Astrocyte (in vitro differentiated cells and primary cell): ENCODE data around the gene RBM24.

Experiments used
- CTCF ChIP-seq: IDR thresholded peaks from 2 replicates; pipeline ENCODE4 v1.5.1; 2011; ENCODE audit warnings: low read depth, mild to moderate bottlenecking, inconsistent platforms, low read length, moderate library complexity; ENCODE audit not compliant: insufficient read depth
- EZH2 ChIP-seq: IDR thresholded peaks from 2 replicates; pipeline ENCODE4 v1.6.1; 2012; ENCODE audit warnings: mild to moderate bottlenecking, low read length, inconsistent platforms; ENCODE audit not compliant: insufficient read depth

GRCh38 chr6:17298257-17298656 is 17.1 kb downstream of the RBM24 start:
- TF ChIP-seq CTCF (no peak), EZH2 (no peak)
